Measurements from ENCODE around the gene CCDC77.

CCDC77 gene

DNA sequence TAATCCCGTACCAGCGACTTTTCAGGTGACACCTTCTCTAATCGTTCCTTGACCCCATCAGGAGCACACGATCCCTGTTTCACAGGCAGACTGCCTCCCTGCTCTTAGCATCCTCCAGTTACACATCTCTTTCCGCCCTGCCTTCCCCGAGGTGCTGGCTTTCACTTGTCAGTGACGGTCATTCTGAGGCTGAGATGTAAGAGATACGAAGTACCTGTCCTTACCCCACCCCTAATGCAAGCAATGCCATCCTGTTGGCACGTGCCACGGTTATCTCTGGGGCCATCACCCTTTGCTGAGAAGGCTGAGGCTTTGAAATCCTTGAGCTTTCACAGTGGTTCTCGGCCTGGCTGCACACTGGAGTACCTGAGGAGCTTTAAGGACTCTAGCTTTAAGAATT, 82.7 kb downstream of the CCDC77 start:
- CTCF ChIA-PET = interaction anchor here (0.7 kb wide), 1 partner anchor 31 kb away, joined by 4 read pairs; no protein-coding TSS in a partner anchor
- no peak overlapping the region for H3K27ac ChIP-seq

DNA sequence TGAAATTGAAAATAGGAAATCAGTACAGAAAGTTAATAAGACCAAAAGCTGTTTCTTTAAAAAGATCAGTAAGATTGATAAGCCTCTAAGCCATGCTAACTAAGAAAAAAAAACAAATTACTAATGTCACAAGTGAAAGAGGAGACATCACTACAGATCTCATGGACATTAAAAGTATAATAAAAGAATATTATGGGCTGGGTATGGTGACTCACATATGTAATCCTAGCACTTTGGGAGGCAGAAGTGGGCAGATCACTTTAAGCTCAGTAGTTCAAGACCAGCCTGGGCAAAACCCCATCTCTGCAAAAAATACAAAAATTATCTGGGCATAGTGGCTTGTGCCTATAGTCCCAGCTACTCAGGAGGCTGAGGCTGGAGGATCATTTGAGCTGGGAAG, 88.8 kb downstream of the CCDC77 start:
- ChIA-PET CTCF (no interaction called here), POLR2A (ENCODE audit: low non-redundant PET) (no interaction called here)
- no peak overlapping the region for H3K27ac ChIP-seq
- DNase-seq (ENCODE audit: low spot score) = no peak
- TF ChIP-seq, protein P1, sequence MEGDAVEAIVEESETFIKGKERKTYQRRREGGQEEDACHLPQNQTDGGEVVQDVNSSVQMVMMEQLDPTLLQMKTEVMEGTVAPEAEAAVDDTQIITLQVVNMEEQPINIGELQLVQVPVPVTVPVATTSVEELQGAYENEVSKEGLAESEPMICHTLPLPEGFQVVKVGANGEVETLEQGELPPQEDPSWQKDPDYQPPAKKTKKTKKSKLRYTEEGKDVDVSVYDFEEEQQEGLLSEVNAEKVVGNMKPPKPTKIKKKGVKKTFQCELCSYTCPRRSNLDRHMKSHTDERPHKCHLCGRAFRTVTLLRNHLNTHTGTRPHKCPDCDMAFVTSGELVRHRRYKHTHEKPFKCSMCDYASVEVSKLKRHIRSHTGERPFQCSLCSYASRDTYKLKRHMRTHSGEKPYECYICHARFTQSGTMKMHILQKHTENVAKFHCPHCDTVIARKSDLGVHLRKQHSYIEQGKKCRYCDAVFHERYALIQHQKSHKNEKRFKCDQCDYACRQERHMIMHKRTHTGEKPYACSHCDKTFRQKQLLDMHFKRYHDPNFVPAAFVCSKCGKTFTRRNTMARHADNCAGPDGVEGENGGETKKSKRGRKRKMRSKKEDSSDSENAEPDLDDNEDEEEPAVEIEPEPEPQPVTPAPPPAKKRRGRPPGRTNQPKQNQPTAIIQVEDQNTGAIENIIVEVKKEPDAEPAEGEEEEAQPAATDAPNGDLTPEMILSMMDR (conservative IDR thresholded peaks at IDR 0.05; ENCODE audit: low read depth) = no peak

More for the DNA sequence above, 82.7 kb downstream of the CCDC77 start:
- DNase-seq (ENCODE audit: low spot score) = no peak
- TF ChIP-seq, protein P1 (conservative IDR thresholded peaks at IDR 0.05; ENCODE audit: low read depth) = no peak
- POLR2A ChIA-PET (ENCODE audit: low non-redundant PET) = no interaction called here
